HL-60/S4 treated with retinoic acid at 250 ng/mL for 4 days and 3 days (cell line): Measurements from ENCODE around the gene KRTAP10-10.
"Not testable (repeated sequence)": the region's sequence is repeated elsewhere in the genome, so short reads cannot be mapped to it uniquely, and the experiment has no call there.

Experiments
- in situ Hi-C: fragments of 300-500 bp; cut with MboI; formaldehyde crosslinking; loops from 2 replicates; pipeline ENCODE4 v1.7.0; 2022; ENCODE audit warnings: low sequenced_read_pairs

The KRTAP10-10 gene

DNA sequence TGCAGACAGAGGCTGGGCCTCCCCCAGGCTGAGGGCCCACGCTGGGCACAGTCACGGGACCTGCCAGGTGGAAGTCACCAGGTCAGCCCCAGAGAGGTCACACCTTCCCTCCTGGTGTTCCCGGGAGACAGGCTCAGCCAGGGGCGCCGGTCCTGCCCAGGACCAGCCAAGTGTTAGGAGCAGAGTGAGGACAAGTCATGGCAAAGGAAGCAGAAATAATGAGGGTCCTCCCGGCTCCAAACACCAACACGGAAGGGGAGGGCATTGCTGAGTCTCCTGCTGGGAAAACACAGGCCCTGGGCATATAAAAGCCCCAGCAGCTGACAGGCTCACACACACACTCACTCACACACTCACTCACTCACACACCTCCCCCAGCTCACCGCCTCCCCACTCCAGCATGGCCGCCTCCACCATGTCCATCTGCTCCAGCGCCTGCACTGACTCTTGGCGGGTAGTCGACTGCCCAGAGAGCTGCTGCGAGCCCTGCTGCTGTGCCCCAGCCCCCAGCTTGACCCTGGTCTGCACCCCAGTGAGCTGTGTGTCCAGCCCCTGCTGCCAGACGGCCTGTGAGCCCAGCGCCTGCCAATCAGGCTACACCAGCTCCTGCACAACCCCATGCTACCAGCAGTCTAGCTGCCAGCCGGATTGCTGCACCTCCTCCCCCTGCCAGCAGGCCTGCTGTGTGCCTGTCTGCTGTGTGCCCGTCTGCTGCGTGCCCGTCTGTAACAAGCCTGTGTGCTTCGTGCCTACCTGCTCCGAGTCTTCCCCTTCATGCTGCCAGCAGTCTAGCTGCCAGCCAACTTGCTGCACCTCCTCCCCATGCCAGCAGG is at the start of gene KRTAP10-10:
Gene KRTAP10-10 (plus strand): TSS at position 339 of the 833 bp plus-strand sequence. CDS start 62 bp downstream, at position 401.
- in situ Hi-C loops: no loop called here

GRCh38 chr21:44589094-44589493 is 48.1 kb upstream of the KRTAP10-10 start:
- in situ Hi-C loops: no loop called here

DNA sequence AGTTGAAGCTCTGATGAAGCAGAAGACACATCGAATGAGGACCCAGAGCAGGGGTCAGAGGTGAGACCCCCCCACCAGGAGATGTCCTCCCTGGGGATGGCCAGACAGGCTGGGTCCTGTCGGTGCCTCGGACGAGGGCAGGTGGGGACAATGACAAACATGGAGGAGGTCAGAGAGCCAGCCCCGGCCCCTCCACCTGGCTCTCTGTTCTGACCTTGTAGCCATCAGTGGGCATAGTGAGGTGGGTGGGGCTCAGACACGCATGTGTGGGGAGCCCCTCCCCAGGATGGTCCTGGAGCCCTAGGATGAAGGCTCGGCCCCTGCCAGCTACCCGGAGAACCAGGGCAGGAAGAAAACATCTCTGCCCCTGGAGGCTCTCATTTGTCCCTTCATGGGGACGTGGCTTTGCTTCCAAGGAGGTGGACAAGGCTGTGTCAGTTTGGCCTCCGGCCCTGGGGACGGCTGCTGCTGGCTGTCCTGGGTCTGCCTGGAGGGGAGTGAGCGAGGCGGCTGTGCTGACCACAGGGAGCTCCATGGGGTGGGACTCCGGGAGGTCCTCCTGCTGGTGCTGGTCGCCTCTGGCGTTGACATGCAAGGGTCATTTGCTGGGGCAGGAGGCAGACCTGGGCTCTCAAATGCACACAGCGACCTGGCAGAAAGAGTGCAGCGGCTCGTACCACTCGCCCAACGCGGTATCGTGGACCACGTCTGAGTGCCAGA is 47.4 kb upstream of the KRTAP10-10 start:
- in situ Hi-C loops: no loop called here

DNA sequence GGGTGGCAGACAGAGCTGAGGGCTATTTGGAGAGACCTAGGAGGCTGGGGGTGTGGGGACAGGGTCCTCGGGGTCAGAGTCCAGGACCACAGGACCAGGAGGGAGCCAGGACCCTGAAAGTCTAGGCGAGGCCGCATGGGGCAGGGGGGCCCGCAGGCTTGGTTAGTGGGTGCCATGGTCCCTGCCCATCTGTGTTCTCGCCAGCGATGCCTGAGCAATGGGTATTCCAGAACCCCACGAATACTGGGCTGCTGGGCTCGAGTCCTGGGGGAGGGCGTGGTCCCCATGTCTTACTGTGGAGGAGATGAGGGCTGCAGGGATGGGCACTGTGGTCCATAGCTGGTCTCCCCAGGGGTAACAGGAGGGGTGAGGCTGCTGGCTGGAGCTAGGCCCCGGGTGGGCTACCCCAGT is 46.8 kb upstream of the KRTAP10-10 start:
- in situ Hi-C loops: no loop called here

DNA sequence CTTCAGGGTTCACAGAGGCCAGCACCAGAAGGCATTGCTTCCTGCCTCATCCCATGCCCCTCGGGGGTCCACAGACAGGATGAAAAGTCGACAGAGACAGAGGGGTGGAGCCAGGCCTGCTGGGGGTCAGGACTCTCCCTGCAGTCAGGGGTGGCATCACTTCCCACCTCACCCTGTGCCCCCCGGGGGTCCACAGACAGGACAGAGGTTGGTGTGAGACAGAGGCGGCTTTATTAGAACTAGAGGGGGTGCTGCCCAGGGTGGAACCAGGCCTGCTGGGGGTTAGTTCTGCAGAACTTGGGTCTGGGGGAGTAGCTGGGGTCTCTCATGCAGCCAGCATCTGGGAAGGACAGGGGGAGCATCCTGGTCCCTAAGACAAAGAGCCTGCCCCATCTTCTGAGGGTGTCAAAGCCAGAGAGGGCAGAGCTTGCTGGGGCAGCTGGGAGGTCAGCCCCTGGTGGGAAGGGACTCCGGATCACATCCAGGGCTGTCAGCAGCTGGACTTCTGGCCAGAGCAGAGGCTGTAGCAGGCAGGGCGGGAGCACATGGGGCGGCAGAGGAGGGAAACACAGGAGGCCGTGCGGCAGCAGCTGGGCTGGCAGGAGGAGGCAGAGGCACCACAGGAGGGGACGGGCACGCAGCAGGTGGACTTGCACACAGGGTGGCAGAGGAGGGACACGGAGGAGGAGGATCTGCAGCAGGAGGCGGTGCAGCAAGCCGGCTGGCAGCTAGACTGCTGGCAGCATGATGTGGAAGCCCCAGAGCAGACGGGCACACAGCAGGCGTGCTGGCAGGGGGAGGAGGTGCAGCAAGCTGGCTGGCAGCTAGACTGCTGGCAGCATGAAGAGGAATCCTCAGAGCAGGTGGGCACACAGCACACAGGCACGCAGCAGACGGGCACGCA is 46.0 kb upstream of the KRTAP10-10 start:
- in situ Hi-C loops: not testable (repeated sequence)

- in situ Hi-C loops: not testable (repeated sequence)
These were observed 45.4 kb upstream of the KRTAP10-10 start for GRCh38 chr21:44591801-44592130.

DNA sequence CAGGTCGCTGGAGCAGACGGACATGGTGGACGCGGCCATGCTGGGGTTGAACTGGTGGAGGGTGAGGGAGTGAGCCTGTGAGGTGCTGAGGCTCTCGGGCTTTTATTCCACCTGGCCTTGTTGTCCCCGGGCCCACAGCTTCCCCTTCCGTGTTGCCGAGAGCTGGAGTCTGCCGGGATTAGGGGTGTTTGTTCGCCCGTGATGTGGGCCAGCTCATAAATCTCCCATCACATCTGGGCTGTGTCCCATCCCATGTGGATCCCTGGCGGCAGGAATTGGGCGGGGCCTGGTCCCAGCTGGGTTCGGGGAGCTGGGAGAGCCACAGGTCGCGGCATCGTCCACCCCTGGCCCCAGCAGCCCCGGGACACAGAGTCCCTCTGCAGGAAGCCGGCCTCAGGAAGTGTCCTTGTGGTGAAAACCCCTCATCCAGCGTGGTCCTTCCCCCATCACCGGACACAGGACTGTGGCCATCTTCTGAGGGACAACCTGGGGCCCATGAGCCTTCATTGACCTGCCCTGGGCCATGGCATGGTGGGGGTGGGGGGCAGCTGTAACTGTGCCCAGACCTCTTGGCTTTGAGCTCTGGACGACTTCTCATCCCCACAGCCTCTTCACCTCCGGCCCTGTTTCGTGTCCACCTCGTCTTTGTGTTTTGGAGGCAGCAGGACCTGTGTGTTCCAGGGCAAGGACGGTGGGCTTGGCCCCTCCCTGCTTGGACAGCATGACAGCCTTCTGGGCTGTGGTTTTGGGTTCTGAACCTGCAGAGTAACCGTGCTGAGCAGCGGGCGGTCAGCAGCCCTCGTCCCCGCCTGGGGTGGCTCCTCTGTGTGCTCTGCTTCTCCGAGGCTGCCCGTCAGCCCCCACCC is 44.5 kb upstream of the KRTAP10-10 start, which contains the start of gene KRTAP10-6:
Gene KRTAP10-6 (minus strand): TSS at position 60 of the 866 bp plus-strand sequence. CDS start 21 bp downstream, at position 39.
- in situ Hi-C loops: no loop called here

DNA sequence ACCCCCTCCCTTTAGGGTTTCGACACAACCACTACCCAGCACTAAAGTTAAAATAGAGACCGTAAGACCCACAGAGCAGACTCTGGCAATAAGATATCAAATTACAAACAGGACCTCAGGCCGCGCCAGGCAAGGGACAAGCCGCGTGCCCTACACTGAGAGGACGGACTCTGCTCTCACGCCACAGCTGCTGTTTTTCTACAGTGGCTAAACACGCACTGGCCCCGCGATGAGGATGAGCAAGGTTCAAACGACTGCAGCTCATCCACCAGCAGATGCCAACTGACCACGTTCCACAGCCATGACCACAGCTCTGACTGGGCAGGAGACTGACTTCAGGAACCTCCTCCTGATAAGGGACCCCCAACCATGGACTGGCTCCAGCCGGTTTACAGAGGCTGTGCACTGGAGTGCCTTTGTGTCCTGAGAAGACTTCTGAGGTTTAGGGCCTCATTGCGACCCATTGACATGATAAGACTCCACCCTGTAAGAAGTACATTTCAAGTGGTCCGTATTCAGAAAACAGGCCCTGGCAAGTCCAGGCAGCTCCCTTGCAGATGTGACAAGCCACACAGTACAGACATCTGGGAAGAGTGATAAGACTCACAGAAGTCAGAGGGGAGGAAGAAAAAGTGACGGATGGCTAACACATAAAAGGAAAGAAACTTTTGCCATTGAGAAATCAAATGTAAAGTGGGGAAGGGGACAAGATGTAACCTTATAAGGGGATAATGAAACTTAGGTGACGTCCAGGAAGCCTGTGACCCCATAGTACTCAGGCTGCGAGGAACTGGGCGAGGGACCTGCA is 43.4 kb upstream of the KRTAP10-10 start:
- in situ Hi-C loops: no loop called here

DNA sequence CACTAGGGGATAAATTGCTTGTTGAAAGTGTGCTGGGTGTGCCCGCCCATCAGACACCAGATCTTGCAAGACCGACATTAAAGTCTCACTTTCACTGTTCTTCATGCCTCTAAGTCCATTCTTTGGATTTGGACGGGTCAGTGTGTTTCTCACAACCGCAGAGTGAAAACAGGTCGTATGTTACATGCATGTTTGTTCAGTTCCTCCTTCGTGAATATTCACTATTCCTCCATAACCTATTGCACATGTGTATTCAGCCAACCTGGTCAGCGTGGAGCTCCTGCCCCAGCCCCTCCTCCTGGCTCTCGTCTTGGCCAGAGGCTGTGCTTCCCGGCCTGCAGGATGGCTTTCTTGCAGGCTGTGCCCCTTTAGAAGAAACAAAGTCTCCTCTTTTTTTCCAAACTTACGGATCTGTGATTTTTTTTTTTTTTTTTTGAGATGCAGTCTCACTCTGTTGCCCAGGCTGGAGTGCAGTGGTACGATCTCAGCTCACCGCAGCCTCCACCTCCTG is 42.7 kb upstream of the KRTAP10-10 start:
- in situ Hi-C loops: no loop called here

DNA sequence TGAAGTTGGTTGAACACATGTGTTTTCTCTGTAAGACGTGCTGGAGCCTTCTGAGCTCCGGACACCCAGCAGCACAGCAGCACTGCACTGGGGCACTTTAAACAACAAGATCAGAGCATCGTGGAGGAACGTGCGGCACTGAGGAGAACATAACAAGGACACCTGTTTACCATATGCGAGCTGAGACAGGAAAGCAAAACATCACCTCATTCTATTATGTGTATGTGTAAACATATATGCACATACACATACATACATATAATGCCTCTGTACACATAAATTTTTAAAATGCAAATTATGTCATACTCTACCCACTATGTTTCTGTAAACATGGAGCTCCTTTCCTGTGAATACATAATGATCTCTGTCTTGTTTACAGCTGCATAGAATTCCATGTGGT is 41.6 kb upstream of the KRTAP10-10 start:
- in situ Hi-C loops: no loop called here

DNA sequence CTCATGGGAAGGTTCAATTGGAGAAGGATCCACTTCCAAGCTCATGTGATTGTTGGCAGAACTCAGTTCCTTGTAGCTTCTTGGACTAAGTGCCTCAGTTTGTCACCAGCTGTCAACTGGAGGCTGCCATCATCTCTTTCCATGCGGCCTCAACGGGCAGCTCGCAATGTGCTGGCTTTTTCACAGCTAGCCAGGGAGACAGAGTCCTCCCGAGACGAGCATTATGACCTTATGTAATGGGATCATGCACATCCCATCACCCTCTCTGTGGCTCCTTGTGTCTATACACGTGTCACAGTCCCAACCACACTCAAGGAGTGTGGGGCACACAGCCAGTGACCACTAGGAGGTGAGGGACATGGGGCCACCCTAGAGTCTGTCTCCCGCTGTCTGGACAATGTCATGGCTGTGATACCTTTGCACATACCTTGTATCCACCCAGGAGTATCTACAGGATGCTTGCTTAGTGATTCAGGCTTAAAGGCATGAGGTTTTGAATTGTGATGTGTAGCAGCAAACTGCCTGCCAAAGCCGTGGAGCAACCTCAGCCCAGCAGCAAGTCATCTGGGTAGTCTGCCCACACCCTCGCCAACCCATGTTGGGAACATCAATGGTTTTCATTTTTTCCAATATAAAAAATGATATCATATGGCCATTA is 41.0 kb upstream of the KRTAP10-10 start:
- in situ Hi-C loops: no loop called here

GRCh38 chr21:44598061-44598460 is 39.1 kb upstream of the KRTAP10-10 start:
- in situ Hi-C loops: no loop called here

GRCh38 chr21:44599264-44600029 is 37.7 kb upstream of the KRTAP10-10 start:
- in situ Hi-C loops: no loop called here

GRCh38 chr21:44600118-44600978 is 36.8 kb upstream of the KRTAP10-10 start, which contains the start of gene KRTAP10-7:
Gene KRTAP10-7 (plus strand): TSS chr21:44600597. CDS start chr21:44600622, 25 bp downstream.
- in situ Hi-C loops: not testable (repeated sequence)

GRCh38 chr21:44601091-44601490 is 36.1 kb upstream of the KRTAP10-10 start:
- in situ Hi-C loops: not testable (repeated sequence)

DNA sequence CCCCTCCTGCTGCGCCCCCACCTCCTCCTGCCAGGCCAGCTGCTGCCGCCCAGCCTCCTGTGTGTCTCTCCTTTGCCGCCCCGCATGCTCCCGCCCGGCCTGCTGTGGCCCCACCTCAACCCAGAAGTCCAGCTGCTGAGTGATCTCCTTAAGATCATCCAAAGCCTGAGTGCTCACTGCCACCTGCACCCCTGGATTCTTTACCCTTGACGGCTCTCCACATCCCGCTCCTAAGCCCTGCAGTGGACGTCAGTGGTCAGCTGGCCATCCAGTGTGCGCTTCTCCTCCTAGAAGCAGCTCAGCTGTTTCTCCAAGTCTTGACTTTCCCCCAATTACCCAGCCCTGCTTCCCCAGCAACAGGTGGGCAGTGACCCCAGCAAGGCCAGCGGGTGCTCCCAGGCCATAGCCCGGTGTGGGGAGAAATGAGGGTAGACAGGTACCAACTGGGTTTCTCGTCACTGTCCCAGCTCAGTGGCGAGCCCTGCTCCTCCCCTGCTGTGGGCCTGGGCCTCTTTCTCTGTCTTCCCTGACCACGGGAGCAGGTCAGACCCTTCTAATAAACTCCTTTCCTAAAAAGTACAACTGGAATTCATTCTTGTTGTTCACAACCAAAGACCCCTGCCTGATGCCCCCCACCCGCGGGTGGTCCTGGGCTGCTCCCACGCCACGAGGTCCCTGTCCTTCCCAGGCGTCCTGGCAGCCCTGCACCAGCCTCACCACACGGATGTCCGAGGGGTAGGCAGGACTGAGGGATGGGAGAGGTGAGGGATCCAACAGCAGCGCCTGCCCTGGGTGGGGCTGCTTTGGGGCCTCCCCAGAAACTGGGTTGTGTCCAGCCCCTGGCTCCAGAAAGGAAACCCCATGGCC is 35.3 kb upstream of the KRTAP10-10 start:
- in situ Hi-C loops: no loop called here
